Iris pigment epithelial cell (primary cell): ENCODE measurements around the gene RHAG.

Experiments
- DNase-seq: peaks from one replicate; pipeline ENCODE4 v3.0.0-alpha.2; 2011; ENCODE audit warnings: low read depth

RHAG gene

GRCh38 chr6:49564552-49564951 is 72.1 kb downstream of the RHAG start:
- no peak for DNase-seq

DNA sequence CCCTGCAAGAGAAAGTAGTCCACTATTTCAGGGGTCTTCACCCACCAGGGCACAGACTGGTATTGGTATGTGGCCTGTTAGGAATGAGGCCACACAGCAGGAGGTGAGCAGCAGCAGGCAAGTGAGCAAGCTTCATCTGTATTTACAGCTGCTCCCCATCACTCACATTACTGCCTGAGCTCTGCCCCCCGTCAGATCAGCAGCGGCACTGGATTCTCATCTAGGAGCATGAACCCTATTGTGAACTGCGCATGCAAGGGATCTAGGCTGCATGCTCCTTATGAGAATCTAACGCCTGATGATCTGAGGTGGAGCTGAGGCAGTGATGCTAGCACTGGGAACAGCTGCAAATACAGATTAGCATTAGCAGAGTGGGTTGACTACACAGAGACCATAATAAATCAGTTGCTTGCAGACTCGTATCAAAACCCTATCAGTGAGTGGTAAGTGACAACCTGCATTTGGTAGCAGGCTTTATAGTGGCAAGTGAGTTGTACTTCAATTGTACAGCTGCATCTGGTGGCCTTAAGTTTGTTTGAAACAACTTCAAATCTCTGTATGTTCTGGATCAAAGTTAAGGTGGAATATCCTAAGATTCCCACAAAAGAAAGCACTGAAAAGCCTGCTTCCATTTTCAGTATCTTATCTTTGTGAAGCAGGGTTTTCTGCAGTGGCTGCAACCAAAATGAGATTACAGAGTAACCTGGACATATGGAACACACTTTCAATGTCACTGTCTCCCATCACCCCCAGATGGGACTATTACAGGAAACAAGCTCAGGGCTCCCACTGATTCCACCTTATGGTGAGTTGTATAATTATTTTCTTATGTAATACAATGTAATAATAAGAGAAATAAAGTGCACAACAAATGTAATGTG is 73.4 kb downstream of the RHAG start:
- DNase-seq, result no peak

- DNase-seq, result no peak
These were observed 78.4 kb downstream of the RHAG start for GRCh38 chr6:49558238-49558637.

DNA sequence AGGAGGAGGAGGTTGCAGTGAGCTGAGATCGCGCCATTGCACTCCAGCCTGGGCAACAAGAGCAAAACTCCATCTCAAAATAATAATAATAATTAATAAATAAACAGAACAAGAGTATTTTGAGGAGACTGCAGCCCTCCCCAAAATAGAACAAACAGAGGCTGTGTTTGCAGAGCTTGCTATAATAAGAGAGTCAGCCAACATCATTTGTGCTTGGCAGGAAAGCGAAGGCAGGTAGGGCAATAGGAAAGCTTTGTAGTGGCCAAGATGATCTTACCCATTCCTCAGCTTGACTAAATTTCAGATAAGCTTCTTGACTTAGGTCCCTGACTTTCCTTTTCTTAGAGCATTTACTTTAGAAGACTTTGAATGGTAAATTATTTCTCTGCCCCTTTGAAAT is 79.5 kb downstream of the RHAG start:
- DNase-seq, result no peak

- DNase-seq, result peak; percentile 86
These were observed 80.2 kb downstream of the RHAG start for GRCh38 chr6:49556429-49556837.

DNA sequence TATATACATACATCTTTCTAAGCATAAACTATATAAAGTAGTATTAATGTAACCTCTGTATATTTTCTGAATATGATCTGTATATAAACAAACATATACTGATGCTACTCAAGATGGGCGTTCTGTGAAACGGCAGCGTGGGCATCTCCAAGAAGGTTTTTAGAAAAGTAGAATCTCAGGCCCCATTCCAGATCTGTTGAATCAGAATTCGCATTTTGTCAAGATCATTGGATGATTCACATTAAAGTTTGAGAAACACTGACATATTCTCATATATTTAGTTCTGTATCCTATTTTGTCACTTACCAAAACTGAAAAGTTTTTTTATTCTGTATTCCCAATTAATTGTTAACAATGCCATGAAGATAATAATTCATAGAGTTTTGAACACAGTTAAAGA is 80.7 kb downstream of the RHAG start:
- DNase-seq, result no peak
